Sigmoid colon (tissue), 4 donors: ENCODE results near the gene PCNT.

Source experiments
- CTCF ChIP-seq, 4 experiments: fragments of 450-650 bp in 3 of 4; fragments of 200-600 bp in 1 of 4; IDR thresholded peaks; one replicate each; pipeline ENCODE4 v1.5.1; 2016 to 2019; ENCODE audit warnings: antibody characterized with exemption in 4 of 4, mild to moderate bottlenecking in 3 of 4, moderate library complexity in 2 of 4
- EP300 ChIP-seq, 4 donors: sonication (generic); formaldehyde crosslinking; IDR thresholded peaks; one replicate each; pipeline ENCODE4 v1.6.1; 2017; ENCODE audit warnings: antibody characterized with exemption in 4 of 4
- POLR2A ChIP-seq, 2 donors: fragments of 450-650 bp; IDR thresholded peaks; one replicate each; pipeline ENCODE4 v1.6.1; 2016; ENCODE audit warnings: antibody characterized with exemption in 2 of 2, mild to moderate bottlenecking in 2 of 2, moderate library complexity in 2 of 2
- POLR2AphosphoS5 ChIP-seq, 4 donors: sonication (generic); formaldehyde crosslinking; IDR thresholded peaks; one replicate each; pipeline ENCODE4 v1.6.1; 2017; ENCODE audit warnings: antibody characterized with exemption in 4 of 4

DNA sequence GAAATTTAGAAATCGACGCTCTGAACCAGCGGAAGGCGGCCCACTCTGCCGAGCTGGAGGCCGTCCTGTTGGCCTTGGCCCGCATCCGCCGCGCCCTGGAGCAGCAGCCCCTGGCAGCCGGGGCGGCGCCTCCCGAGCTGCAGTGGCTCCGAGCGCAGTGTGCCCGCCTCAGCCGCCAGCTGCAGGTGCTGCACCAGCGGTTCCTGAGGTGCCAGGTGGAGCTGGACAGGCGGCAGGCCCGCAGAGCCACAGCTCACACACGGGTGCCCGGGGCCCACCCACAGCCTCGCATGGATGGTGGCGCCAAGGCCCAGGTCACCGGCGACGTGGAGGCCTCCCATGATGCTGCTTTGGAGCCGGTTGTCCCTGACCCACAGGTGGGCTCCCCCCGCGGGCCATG, 87.7 kb downstream of the PCNT start:
- TF ChIP-seq CTCF (IDR thresholded peaks at IDR 0.05) (no peak), EP300 (IDR thresholded peaks at IDR 0.05) (no peak), POLR2AphosphoS5 (IDR thresholded peaks at IDR 0.05) (no peak), POLR2A (IDR thresholded peaks at IDR 0.05) (no peak)
